Sigmoid colon (tissue), 4 donors: ENCODE results near the gene FBXL17.

ENCODE experiments used
- EP300 ChIP-seq, 4 donors: sonication (generic); formaldehyde crosslinking; IDR thresholded peaks; one replicate each; pipeline ENCODE4 v1.6.1; 2017; ENCODE audit warnings: antibody characterized with exemption in 4 of 4
- POLR2A ChIP-seq, 2 donors: fragments of 450-650 bp; IDR thresholded peaks; one replicate each; pipeline ENCODE4 v1.6.1; 2016; ENCODE audit warnings: antibody characterized with exemption in 2 of 2, mild to moderate bottlenecking in 2 of 2, moderate library complexity in 2 of 2
- POLR2AphosphoS5 ChIP-seq, 4 donors: sonication (generic); formaldehyde crosslinking; IDR thresholded peaks; one replicate each; pipeline ENCODE4 v1.6.1; 2017; ENCODE audit warnings: antibody characterized with exemption in 4 of 4
- TF ChIP-seq, protein P1 (sequence below), 4 experiments: fragments of 450-650 bp in 3 of 4; fragments of 200-600 bp in 1 of 4; IDR thresholded peaks; one replicate each; pipeline ENCODE4 v1.5.1; 2016 to 2019; ENCODE audit warnings: antibody characterized with exemption in 4 of 4, mild to moderate bottlenecking in 3 of 4, moderate library complexity in 2 of 4

DNA sequence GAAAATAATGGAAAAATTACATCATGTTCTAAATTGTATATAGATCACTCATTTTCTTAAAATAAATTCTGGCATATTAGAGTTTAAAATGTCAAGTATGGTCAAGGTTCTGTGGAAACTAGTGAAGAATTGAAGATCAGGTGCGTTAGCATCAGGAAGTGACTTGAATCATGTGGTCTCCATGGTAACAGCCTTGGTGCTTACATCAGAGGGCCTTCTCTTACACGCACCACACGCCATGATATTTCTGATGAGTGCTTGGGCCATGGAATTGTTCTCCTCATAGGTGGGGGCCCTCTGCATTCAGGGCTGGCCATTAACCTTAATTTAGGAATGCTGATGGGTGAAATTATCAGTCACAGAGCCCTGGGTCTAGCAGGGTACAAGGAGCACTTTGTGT is 423.0 kb downstream of the FBXL17 start:
- TF ChIP-seq, protein P1, sequence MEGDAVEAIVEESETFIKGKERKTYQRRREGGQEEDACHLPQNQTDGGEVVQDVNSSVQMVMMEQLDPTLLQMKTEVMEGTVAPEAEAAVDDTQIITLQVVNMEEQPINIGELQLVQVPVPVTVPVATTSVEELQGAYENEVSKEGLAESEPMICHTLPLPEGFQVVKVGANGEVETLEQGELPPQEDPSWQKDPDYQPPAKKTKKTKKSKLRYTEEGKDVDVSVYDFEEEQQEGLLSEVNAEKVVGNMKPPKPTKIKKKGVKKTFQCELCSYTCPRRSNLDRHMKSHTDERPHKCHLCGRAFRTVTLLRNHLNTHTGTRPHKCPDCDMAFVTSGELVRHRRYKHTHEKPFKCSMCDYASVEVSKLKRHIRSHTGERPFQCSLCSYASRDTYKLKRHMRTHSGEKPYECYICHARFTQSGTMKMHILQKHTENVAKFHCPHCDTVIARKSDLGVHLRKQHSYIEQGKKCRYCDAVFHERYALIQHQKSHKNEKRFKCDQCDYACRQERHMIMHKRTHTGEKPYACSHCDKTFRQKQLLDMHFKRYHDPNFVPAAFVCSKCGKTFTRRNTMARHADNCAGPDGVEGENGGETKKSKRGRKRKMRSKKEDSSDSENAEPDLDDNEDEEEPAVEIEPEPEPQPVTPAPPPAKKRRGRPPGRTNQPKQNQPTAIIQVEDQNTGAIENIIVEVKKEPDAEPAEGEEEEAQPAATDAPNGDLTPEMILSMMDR (IDR thresholded peaks at IDR 0.05) = no peak
- TF ChIP-seq POLR2AphosphoS5 (IDR thresholded peaks at IDR 0.05) = no peak
- TF ChIP-seq EP300 (IDR thresholded peaks at IDR 0.05) = no peak
- TF ChIP-seq POLR2A (IDR thresholded peaks at IDR 0.05) = no peak
